Measurements from ENCODE around the gene MKNK1.
A peak's percentile ranks its signal among the peaks of the same experiment; 100 is the strongest.

Gene MKNK1

DNA sequence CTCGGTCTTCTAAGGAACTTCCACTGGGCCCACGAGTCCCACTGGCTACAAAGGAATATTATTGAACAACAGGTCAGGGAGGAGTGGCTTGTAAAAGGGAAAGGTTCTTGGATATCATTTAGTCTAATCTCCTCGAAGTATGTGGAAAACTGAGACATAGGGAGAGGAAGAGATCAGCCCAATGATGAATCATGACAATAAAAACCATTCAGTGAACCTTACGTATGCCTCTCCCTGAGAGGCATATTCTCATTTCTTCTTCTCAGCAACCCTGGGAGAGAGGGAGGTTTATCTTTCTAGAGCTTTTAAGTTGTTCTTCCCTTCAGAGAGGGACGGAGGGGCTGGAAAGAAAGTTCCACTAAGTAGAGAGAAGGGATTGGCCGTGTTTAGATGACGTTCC, 17.9 kb upstream of the MKNK1 start:
- Histone ChIP-seq H3K79me2 (ENCODE audit: insufficient read depth, low read length) (no peaks in the 10 kb centered on the region), H3K9ac (ENCODE audit: low read depth, low read length, poor library complexity, severe bottlenecking) (no peak overlapping the region), H3K4me2 (ENCODE audit: low read depth, low read length, poor library complexity, severe bottlenecking) (no peak overlapping the region), H4K20me1 (ENCODE audit: insufficient read depth, low read length, poor library complexity, severe bottlenecking) (no peaks in the 10 kb centered on the region), H3K9me2 (replicated peaks; ENCODE audit: low read depth, low read length) (no peaks in the 10 kb centered on the region), H3K9me3 (ENCODE audit: insufficient read depth, low read depth, low read length) (no peaks in the 10 kb centered on the region), H3F3A (ENCODE audit: low read depth) (no peaks in the 10 kb centered on the region), H3K36me3 (ENCODE audit: insufficient read depth, low read length) (no peaks in the 10 kb centered on the region), H3K4me1 (ENCODE audit: insufficient read depth, low read length, poor library complexity, severe bottlenecking) (peaks cover 36% of the 10 kb centered on the region), H2AFZ (ENCODE audit: low read length) (no peak overlapping the region), H3K27me3 (ENCODE audit: insufficient read depth, low read length, poor library complexity, severe bottlenecking) (no peaks in the 10 kb centered on the region), H3K4me3 (ENCODE audit: low read length, poor library complexity, severe bottlenecking) (no peak overlapping the region)
- no peak for TF ChIP-seq EZH2phosphoT487 (IDR thresholded peaks at IDR 0.05; ENCODE audit: borderline replicate concordance)
- TF ChIP-seq, protein P1, sequence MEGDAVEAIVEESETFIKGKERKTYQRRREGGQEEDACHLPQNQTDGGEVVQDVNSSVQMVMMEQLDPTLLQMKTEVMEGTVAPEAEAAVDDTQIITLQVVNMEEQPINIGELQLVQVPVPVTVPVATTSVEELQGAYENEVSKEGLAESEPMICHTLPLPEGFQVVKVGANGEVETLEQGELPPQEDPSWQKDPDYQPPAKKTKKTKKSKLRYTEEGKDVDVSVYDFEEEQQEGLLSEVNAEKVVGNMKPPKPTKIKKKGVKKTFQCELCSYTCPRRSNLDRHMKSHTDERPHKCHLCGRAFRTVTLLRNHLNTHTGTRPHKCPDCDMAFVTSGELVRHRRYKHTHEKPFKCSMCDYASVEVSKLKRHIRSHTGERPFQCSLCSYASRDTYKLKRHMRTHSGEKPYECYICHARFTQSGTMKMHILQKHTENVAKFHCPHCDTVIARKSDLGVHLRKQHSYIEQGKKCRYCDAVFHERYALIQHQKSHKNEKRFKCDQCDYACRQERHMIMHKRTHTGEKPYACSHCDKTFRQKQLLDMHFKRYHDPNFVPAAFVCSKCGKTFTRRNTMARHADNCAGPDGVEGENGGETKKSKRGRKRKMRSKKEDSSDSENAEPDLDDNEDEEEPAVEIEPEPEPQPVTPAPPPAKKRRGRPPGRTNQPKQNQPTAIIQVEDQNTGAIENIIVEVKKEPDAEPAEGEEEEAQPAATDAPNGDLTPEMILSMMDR (conservative IDR thresholded peaks at IDR 0.05; ENCODE audit: low read length), result no peak

DNA sequence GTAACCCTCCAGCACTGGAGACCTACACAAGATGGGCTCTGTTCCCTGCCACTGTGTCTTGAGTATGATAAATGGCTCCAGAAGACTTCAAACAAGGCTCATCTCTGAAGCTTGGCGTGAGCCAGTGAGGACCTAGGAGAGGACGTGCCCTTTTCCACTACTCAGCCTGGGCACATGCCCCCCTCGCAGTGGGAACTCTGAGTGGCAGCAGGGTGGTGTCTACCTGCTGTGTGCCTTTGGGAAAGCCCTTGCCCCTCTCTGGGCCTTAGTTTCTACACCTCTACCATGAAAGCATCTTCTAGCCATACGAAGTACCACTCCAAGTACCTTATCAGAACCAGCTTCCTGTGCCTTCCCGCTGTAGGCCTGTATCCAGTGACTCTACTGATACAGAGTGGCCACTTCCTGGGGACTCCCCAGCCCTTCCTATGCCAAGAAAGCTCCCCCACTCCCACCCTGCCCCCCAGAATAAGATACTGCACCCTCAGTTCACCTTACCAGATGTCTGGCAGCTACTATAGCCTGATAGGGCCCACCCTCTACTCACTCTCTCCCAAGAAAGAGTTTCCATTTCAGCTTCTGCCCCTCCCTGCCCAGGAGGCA, 15.7 kb upstream of the MKNK1 start:
- H2AFZ ChIP-seq (ENCODE audit: low read length), result no peak overlapping the region
- no peak overlapping the region for H3K4me2 ChIP-seq (ENCODE audit: low read depth, low read length, poor library complexity, severe bottlenecking)
- no peak overlapping the region for H3K9ac ChIP-seq (ENCODE audit: low read depth, low read length, poor library complexity, severe bottlenecking)

DNA sequence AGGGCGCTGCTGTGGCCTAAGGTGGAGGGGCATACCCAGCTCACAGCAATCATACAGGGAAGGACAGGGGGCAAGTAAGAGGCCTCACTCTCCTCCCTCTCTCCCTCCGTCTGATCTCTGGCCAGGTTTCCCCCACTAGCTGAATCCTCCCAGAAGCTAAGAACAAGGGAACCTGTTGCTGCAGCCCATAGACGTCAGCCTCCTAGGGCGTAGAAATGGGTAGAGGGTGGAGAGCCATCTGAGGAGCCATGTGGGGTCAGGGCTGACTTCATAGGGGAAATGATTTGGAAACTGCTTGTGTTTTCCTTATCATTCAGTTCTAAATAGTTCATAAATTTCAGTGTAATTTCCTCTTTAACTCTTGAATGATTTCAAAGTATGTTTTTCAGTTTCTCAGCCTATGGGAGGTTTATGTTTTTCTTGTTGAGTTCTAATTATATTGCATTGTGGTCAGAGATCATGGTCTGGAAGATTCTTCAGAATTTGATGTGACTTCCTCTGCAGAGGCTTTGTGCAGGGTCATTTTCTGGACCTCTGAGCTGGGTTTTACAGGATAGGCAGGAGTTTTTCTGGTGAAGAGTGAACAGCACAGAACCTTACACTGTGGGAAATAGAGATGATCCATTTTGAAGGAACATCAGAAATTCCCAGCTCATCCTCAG, 14.8 kb upstream of the MKNK1 start:
- Histone ChIP-seq H3K79me2 (ENCODE audit: insufficient read depth, low read length) (peaks cover 12% of the 10 kb centered on the region; the same call in 1 of the 2 replicates), H3K4me3 (ENCODE audit: low read length, poor library complexity, severe bottlenecking) (no peak overlapping the region), H3K4me1 (ENCODE audit: insufficient read depth, low read length, poor library complexity, severe bottlenecking) (peaks cover 55% of the 10 kb centered on the region), H3K9ac (ENCODE audit: low read depth, low read length, poor library complexity, severe bottlenecking) (peak overlapping the region; percentile 36), H4K20me1 (ENCODE audit: insufficient read depth, low read length, poor library complexity, severe bottlenecking) (no peaks in the 10 kb centered on the region), H2AFZ (ENCODE audit: low read length) (peak overlapping the region; percentile 59; the same call in 1 of the 2 replicates), H3K27me3 (ENCODE audit: insufficient read depth, low read length, poor library complexity, severe bottlenecking) (no peaks in the 10 kb centered on the region), H3K9me3 (ENCODE audit: insufficient read depth, low read depth, low read length) (no peaks in the 10 kb centered on the region), H3K4me2 (ENCODE audit: low read depth, low read length, poor library complexity, severe bottlenecking) (peak overlapping the region; percentile 35), H3F3A (ENCODE audit: low read depth) (no peaks in the 10 kb centered on the region), H3K36me3 (ENCODE audit: insufficient read depth, low read length) (no peaks in the 10 kb centered on the region), H3K9me2 (replicated peaks; ENCODE audit: low read depth, low read length) (no peaks in the 10 kb centered on the region)
- TF ChIP-seq EZH2phosphoT487 (IDR thresholded peaks at IDR 0.05; ENCODE audit: borderline replicate concordance), result no peak
- TF ChIP-seq, protein P1 (conservative IDR thresholded peaks at IDR 0.05; ENCODE audit: low read length), result no peak

More for the DNA sequence above, 15.7 kb upstream of the MKNK1 start:
- no peaks in the 10 kb centered on the region for H4K20me1 ChIP-seq (ENCODE audit: insufficient read depth, low read length, poor library complexity, severe bottlenecking)
- H3K27me3 ChIP-seq (ENCODE audit: insufficient read depth, low read length, poor library complexity, severe bottlenecking), result no peaks in the 10 kb centered on the region
- H3K9me3 ChIP-seq (ENCODE audit: insufficient read depth, low read depth, low read length), result no peaks in the 10 kb centered on the region
- H3K36me3 ChIP-seq (ENCODE audit: insufficient read depth, low read length), result no peaks in the 10 kb centered on the region
- H3K4me1 ChIP-seq (ENCODE audit: insufficient read depth, low read length, poor library complexity, severe bottlenecking), result peaks cover 53% of the 10 kb centered on the region
- H3F3A ChIP-seq (ENCODE audit: low read depth), result no peaks in the 10 kb centered on the region
- no peaks in the 10 kb centered on the region for H3K9me2 ChIP-seq (replicated peaks; ENCODE audit: low read depth, low read length)
- peaks cover 12% of the 10 kb centered on the region; the same call in 1 of the 2 replicates for H3K79me2 ChIP-seq (ENCODE audit: insufficient read depth, low read length)
- TF ChIP-seq, protein P1 (conservative IDR thresholded peaks at IDR 0.05; ENCODE audit: low read length), result no peak
- TF ChIP-seq EZH2phosphoT487 (IDR thresholded peaks at IDR 0.05; ENCODE audit: borderline replicate concordance), result no peak
- H3K4me3 ChIP-seq (ENCODE audit: low read length, poor library complexity, severe bottlenecking), result no peak overlapping the region
